Jurkat, Clone E6-1 (cell line): ENCODE measurements around the gene TMEM182.

ENCODE experiments used
- DNase-seq: peaks from one replicate; pipeline ENCODE4 v3.0.0-alpha.2; 2011; ENCODE audit warnings: low read depth, low spot score
- H3K4me3 ChIP-seq: 2 replicates; pipeline ENCODE4 v1.5.1; 2011; ENCODE audit warnings: mild to moderate bottlenecking, low read length, control low read depth, moderate library complexity

TMEM182 gene

DNA sequence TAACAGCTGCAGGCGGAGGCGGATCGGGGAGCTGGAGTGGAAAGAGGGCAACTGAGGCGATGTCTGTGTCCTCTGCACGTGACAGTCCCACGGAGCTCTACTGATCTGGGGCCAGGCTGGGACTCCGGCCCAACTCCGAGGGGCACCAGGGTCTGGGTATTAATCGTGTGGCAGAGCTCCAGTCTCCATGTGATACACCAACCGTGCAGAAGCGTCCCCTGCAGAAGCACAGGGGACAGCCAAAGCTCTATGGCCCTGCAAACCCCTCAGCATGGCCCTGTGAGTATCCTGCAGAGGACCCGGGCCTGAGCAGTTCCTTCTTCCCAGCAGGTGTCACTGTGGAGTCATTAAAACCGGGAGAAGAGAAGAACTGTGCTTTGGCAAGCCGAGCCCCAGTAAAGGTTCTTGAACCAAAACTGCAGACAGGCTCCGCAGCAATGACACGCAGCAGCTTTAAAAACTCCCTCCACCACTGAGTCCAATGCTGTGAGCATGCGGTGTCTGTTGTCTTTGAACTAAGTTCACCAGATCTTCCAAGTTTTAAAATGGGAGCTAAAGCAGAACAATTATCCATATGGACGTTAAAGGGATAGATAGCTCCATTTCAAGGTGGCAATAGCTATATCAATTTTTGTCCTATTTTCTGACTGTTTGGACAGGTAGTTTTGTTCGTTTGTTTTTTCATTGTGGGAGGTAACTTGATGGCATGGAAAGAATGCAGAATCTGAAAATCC, 79.4 kb downstream of the TMEM182 start:
- no peak overlapping the region for H3K4me3 ChIP-seq
- peak; percentile 15 for DNase-seq

GRCh38 chr2:102843764-102844443, 82.1 kb downstream of the TMEM182 start:
- no peak for DNase-seq
- no peak overlapping the region for H3K4me3 ChIP-seq

DNA sequence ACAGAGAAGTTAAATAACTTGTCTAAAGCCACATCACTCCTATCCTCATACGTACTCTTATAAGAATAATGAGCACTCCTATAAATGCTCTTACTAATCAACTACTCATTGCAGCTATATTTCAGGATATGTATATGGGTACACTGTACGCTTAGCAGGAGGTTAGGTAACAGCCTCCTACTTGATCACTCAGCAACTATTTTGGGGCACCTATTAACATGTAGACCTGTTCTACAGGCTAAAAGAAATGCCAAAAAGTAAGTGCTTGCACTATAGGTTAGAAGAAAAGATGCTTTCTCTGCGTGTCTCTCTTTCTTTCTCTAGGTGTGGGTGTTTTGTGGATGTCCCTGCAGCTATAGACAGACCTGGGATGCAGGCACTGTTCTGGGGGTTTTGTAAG, 83.1 kb downstream of the TMEM182 start:
- no peak for DNase-seq
- no peak overlapping the region for H3K4me3 ChIP-seq

DNA sequence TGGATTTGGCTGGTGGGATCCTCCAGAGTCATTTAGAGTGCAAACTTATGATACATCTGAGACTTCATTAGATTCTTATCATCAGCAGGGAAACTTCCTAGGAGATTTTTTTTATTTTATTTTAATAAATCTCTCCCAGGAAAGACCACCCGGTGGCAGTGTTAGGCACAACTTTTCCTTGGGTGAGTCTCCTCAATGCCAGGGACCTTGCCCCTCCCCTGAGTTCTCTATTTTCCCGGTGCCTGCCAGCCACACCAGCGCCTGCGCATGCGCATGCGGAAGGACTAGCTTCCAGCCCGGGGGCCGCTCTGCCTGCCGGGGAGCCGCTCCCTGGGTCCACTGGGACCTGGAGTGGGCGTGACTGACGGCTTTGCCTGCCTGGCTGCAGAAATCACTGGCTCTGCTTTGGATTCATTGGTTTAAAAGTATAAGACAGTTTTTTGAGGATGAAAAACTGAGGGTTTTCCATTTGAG, 86.6 kb downstream of the TMEM182 start:
- no peak overlapping the region for H3K4me3 ChIP-seq
- DNase-seq = no peak

- H3K4me3 ChIP-seq = no peak overlapping the region
- no peak for DNase-seq
Observed at GRCh38 chr2:102850888-102851287, 89.1 kb downstream of the TMEM182 start.

GRCh38 chr2:102852867-102853266, 91.0 kb downstream of the TMEM182 start:
- DNase-seq = no peak
- no peak overlapping the region for H3K4me3 ChIP-seq
